Caco-2 (cell line): ENCODE measurements around the gene VILL. TPM values are rescaled to one million over a fixed set of nuclear protein-coding genes. Genes with fewer than 3 reads are reported as not detected.

ENCODE experiments used
- BruUV-seq: library from RNA; stranded (reverse); fragments of 400-500 nt; replicated peaks from 2 replicates; lab custom pipeline; 2021; lab: Mats Ljungman, UMichigan
- CTCF ChIA-PET: fragments of 300-600 bp; sonication (Branson Sonifier 250); formaldehyde crosslinking; loops from one replicate; lab custom pipeline; 2022; ENCODE audit warnings: antibody characterized with exemption; lab: Charles Lee
- POLR2A ChIA-PET: fragments of 300-600 bp; sonication (Branson Sonifier 250); formaldehyde crosslinking; loops from one replicate; lab custom pipeline; 2022; ENCODE audit warnings: antibody characterized with exemption; lab: Charles Lee
- DNase-seq, 2 experiments: peaks; one replicate each; pipeline versions ENCODE4 v3.0.0 to v3.0.0-alpha.2; 2020 to 2022
- H3K27me3 ChIP-seq: replicated peaks from 2 replicates; pipeline ENCODE4 v1.6.0; 2011; ENCODE audit warnings: low read length; ENCODE audit not compliant: control insufficient read depth, insufficient read depth
- H3K36me3 ChIP-seq: 2 replicates; pipeline ENCODE4 v1.5.1; 2011; ENCODE audit warnings: low read length; ENCODE audit not compliant: control insufficient read depth, insufficient read depth
- H3K4me1 ChIP-seq: fragments of 250-450 bp; sonication (Bioruptor Pico); 2 replicates; pipeline ENCODE4 v1.5.1; 2020; ENCODE audit warnings: mild to moderate bottlenecking
- H3K4me3 ChIP-seq: 2 replicates; pipeline ENCODE4 v1.5.1; 2011; ENCODE audit warnings: low read depth, mild to moderate bottlenecking, control low read depth, low read length
- H3K9me3 ChIP-seq: fragments of 250-450 bp; sonication (Bioruptor Pico); 2 replicates; pipeline ENCODE4 v1.5.1; 2020; ENCODE audit warnings: mild to moderate bottlenecking, moderate library complexity
- H3K27ac Mint-ChIP-seq: one replicate; pipeline ENCODE4 v1.8.0; 2022; ENCODE audit warnings: mixed read lengths; ENCODE audit not compliant: unreplicated experiment
- H3K27me3 Mint-ChIP-seq: one replicate; pipeline ENCODE4 v1.8.0; 2022; ENCODE audit warnings: mixed read lengths; ENCODE audit not compliant: insufficient read depth, unreplicated experiment
- H3K36me3 Mint-ChIP-seq: one replicate; pipeline ENCODE4 v1.8.0; 2022; ENCODE audit warnings: mild to moderate bottlenecking, mixed read lengths; ENCODE audit not compliant: insufficient read depth, unreplicated experiment
- H3K4me1 Mint-ChIP-seq: one replicate; pipeline ENCODE4 v1.8.0; 2022; ENCODE audit warnings: low read depth, mixed read lengths; ENCODE audit not compliant: unreplicated experiment
- H3K4me3 Mint-ChIP-seq: one replicate; pipeline ENCODE4 v1.8.0; 2022; ENCODE audit warnings: mild to moderate bottlenecking, moderate library complexity, mixed read lengths; ENCODE audit not compliant: unreplicated experiment
- H3K9me3 Mint-ChIP-seq: one replicate; pipeline ENCODE4 v1.8.0; 2022; ENCODE audit warnings: mixed read lengths; ENCODE audit not compliant: unreplicated experiment
- CTCF ChIP-seq, 2 experiments: fragments of 200-600 bp in 1 of 2; IDR thresholded peaks; 1 replicate in 1 of 2; 2 replicates in 1 of 2; pipeline versions ENCODE4 v1.5.1 to v1.8.0; 2011 to 2022; ENCODE audit warnings: antibody characterized with exemption in 1 of 2, control low read depth in 1 of 2, inconsistent platforms in 1 of 2, low read depth in 1 of 2, low read length in 1 of 2, mild to moderate bottlenecking in 1 of 2, moderate library complexity in 1 of 2; ENCODE audit not compliant: insufficient read depth in 1 of 2, severe bottlenecking in 1 of 2, unreplicated experiment in 1 of 2
- intact Hi-C: fragments of 100-400 bp; cut with micrococcal nuclease; formaldehyde crosslinking; loops from one replicate; pipeline ENCODE4 v1.10.0; 2022; ENCODE audit not compliant: unreplicated experiment
- total RNA-seq: library from RNA; stranded (reverse); gene quantifications from 2 replicates; pipeline ENCODE4 v1.2.3, GENCODE V29; 2022

The VILL gene
- total RNA-seq, 1 experiment from 2014 or later: 11.7 TPM

GRCh38 chr3:38008971-38009580 is 18.5 kb downstream of the VILL start:
- no peak for TF ChIP-seq CTCF (IDR thresholded peaks at IDR 0.05; ENCODE audit: insufficient read depth in 1 of 2, low read depth in 1 of 2, low read length in 1 of 2, severe bottlenecking in 1 of 2, unreplicated experiment in 1 of 2)
- DNase-seq: no peak
- POLR2A ChIA-PET: interaction anchor here (0.6 kb wide), 1 partner anchor 44 kb away, joined by 3 read pairs; no protein-coding TSS in a partner anchor
- H3K4me1 ChIP-seq: peaks cover 17% of the 10 kb centered on the region
- H3K4me3 Mint-ChIP-seq: no peak overlapping the region
- no TSS peak for BruUV-seq
- no peaks in the 10 kb centered on the region for H3K27me3 Mint-ChIP-seq
- no peaks in the 10 kb centered on the region for H3K9me3 ChIP-seq
- no peaks in the 10 kb centered on the region for H3K9me3 Mint-ChIP-seq
- no peaks in the 10 kb centered on the region for H3K27me3 ChIP-seq
- H3K4me1 Mint-ChIP-seq: peaks cover 9% of the 10 kb centered on the region
- CTCF ChIA-PET: no interaction called here
- peaks cover 15% of the 10 kb centered on the region for H3K36me3 Mint-ChIP-seq
- intact Hi-C loops: no loop called here
- no peak overlapping the region for H3K27ac Mint-ChIP-seq
- peaks cover 5% of the 10 kb centered on the region for H3K36me3 ChIP-seq
- H3K4me3 ChIP-seq: no peak overlapping the region

DNA sequence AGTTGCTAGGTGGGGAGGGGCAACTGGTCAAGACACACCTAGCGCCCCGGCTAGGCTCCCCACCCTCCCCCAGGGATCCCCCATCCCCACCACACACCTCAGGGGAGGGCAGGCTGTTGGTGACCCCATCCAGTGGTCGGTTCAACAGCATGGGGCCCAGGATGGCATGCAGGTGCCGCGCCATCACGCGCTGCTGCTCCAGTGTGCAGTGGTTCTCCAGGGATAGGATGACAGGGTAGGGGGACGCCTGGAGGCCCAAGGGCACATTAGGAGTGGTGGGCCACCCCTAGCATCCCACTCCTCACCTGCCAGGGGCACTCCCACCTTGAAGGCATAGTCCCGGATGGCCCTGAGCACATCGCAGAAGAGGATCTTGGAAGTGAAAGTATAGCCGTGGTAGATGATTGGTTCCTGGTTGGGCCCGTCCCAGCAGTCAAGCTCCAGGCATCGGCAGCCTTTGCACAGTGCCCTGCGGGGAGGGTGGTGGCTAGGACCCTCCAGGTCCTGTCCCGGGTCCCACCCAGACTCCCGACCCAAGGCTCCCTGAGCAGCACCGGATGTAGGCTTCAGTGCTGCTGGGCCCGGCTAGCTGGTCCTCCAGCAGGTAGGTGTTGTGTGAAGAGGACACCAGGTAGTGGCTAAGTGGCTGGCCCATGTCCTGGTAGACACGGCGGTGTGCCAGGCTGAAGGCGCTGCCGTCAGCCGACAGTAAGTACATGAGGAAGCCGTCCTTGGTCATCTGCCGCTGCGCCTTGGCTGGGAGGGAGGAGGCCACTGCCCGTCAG is 19.4 kb downstream of the VILL start:
- BruUV-seq: no TSS peak
- CTCF ChIA-PET: no interaction called here

More for the DNA sequence above, 19.4 kb downstream of the VILL start:
- no peaks in the 10 kb centered on the region for H3K27me3 Mint-ChIP-seq
- no peak for TF ChIP-seq CTCF (IDR thresholded peaks at IDR 0.05; ENCODE audit: insufficient read depth in 1 of 2, low read depth in 1 of 2, low read length in 1 of 2, severe bottlenecking in 1 of 2, unreplicated experiment in 1 of 2)
- POLR2A ChIA-PET: interaction anchor here (0.6 kb wide), 1 partner anchor 45 kb away, joined by 3 read pairs; no protein-coding TSS in a partner anchor
- H3K27me3 ChIP-seq: no peaks in the 10 kb centered on the region
- peaks cover 7% of the 10 kb centered on the region for H3K4me1 ChIP-seq
- no peaks in the 10 kb centered on the region for H3K4me1 Mint-ChIP-seq
- H3K9me3 ChIP-seq: no peaks in the 10 kb centered on the region
- H3K36me3 ChIP-seq: peaks cover 5% of the 10 kb centered on the region
- peaks cover 7% of the 10 kb centered on the region for H3K36me3 Mint-ChIP-seq
- H3K27ac Mint-ChIP-seq: no peak overlapping the region
- no peak overlapping the region for H3K4me3 ChIP-seq
- DNase-seq: no peak
- H3K9me3 Mint-ChIP-seq: no peaks in the 10 kb centered on the region
- no peak overlapping the region for H3K4me3 Mint-ChIP-seq
- intact Hi-C loops: no loop called here
